HG02981 (cell line): ENCODE measurements around the gene INTS11.

ENCODE experiments used
- ATAC-seq: cut with Tn5 transposase; IDR thresholded peaks from one replicate; pipeline ENCODE4 v1.9.1; 2021; ENCODE audit warnings: mild to moderate bottlenecking, moderate library complexity; ENCODE audit not compliant: unreplicated experiment

The INTS11 gene

DNA sequence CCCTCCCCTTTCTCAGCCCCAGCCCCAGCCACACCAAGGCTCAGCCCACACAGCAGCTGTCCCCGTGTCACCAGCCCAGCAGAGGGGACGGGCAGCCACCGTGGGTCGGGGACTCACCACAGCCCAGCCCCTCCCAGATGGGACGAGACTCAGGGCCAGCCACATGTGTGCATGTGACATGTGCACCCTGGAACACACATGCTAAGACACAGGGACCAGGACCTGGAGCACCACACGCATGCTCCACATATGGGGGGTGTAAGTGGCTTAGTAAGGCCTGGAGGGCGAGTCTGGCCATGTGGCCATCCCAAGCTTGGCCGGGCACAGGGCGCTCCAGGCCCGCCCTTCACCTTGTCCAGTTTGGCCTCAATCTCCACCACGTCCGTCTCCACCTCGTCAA lies 20.7 kb downstream of the INTS11 start:
- no peak for ATAC-seq

DNA sequence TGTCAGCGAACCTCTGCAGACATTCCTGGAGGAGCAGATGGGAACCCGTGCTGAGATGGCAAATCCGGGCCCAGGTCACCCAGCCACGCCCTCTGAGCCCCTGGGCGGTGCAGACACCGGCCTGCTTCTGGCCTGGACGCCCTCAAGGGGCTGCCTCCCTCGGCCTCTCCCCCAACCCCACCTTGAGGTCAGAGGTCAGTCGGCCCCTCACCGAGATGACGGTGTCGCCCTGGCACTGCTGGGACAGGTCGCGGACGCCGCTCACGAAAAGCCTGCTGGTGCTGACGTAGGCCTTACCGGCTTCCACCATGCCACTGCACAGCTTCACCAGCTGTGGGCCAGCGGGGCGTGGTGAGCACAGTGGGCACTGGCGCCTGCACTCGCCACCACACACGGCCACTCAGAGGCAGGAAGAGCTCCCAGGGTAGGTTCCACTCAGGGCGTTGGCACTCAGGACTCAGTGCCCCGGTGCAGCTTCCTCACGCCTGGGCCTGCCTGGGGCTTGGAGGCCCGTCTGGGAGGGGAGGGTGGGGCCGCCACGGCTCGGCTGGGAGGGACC lies 21.4 kb downstream of the INTS11 start:
- ATAC-seq, result no peak

DNA sequence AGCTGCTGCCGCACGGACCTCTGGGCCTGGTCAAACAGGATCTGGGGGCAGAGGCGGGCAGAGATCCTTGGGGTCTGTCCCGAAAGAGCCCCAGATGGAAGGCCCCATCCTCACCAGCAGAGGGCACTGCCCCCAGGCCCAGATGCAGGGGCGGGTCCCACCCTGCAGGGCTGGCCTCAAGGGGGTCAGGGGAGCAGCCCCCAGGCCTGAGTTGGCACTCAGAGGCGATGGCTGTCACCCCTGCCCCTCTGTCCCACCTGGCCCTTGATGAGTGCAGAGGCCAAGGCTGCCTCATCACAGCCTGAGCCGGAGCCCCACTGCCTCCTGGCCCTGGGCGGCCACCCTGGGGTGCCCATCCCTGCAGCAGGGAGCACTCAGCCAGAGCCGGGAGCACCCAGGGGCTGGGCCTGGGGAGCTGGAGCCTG lies 22.4 kb downstream of the INTS11 start:
- ATAC-seq, result no peak

GRCh38 chr1:1300352-1300739 lies 24.1 kb downstream of the INTS11 start:
- no peak for ATAC-seq

DNA sequence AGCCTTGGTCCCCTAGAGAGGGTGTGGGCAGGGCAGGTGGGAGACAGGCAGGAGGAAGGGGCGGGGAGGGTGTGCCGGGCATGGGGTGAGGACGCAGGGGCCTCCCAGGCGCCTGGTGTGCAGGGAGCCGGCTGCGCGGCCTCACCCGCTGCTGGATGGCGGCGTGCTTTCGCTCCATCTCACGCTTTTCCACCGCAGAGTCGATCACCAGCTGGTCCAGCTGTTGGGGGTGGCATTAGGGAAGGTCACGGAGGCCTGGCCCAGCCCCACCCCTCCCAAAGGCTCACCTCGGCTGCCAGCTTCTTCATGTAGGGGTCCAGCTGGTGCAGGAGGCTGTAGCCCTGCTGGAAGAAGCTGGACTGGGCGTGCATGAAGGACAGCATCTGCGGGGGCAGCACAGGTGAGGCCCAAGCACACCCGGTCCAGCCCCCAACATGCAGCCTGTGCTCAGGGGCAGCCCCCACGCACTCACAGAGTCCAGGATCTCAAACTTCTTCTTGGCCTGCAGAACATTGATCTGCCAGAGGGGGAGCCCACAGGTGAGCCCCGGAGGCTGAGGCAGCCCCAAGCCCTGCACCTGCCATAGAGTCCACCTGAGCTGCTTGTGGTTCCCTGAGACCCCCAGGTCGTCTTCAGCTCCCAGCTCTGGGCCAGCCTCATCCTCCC lies 24.6 kb downstream of the INTS11 start:
- no peak for ATAC-seq

GRCh38 chr1:1298861-1299685 lies 25.4 kb downstream of the INTS11 start:
- ATAC-seq, result no peak

- ATAC-seq, result no peak
Observed at GRCh38 chr1:1297802-1298424, 26.5 kb downstream of the INTS11 start.

DNA sequence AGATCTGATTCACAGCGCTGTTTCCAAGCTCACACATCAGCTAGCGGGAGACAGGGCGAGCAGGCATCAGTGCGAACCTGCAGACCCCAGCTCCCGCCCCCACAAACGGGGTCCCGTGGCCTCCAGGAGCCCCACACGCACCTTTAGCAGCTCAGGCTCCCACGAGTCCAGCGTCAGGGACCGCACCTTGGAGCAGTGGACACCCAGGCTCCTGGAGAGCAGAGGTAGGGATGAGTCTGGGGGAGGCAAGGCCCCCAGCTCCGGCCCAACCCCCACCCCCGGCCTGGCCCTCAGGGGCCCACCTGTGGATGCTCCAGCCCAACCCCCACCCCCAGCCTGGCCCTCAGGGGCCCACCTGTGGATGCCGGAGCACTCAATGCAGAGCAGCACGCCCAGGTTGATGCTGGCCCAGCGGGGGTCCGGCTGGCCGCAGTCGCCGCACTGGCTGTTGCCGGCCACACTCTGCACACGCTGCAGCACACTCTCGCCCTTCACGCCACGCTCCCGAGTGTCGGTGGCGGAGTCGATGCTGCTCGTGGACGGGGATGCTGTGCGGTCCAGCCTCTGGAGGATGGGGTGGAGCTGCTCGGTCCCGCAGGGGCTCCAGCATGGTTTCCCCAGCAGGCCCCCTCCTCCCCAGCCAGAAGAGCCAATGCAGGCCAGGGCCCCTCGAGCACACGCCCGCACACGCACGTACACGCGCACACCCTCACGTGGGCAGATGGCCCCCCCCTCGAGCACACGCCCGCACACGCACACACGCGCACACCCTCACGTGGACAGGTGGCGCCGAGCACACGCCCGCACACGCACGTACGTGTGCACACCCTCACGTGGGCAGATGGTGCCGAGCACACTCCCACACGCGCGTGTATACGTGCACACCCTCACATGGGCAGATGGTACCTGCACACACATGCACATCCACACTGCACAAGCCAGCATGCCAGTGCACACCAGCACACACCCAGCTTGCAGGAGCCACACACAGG lies 28.1 kb downstream of the INTS11 start:
- ATAC-seq, result no peak

GRCh38 chr1:1295154-1295923 lies 29.1 kb downstream of the INTS11 start:
- ATAC-seq, result no peak

GRCh38 chr1:1294250-1294890 lies 30.1 kb downstream of the INTS11 start:
- ATAC-seq, result no peak

- no peak for ATAC-seq
Observed at GRCh38 chr1:1293263-1294249, 30.9 kb downstream of the INTS11 start.

GRCh38 chr1:1292851-1293250 lies 31.6 kb downstream of the INTS11 start:
- ATAC-seq, result no peak

- ATAC-seq, result no peak
Observed at GRCh38 chr1:1292442-1292779, 32.0 kb downstream of the INTS11 start.

DNA sequence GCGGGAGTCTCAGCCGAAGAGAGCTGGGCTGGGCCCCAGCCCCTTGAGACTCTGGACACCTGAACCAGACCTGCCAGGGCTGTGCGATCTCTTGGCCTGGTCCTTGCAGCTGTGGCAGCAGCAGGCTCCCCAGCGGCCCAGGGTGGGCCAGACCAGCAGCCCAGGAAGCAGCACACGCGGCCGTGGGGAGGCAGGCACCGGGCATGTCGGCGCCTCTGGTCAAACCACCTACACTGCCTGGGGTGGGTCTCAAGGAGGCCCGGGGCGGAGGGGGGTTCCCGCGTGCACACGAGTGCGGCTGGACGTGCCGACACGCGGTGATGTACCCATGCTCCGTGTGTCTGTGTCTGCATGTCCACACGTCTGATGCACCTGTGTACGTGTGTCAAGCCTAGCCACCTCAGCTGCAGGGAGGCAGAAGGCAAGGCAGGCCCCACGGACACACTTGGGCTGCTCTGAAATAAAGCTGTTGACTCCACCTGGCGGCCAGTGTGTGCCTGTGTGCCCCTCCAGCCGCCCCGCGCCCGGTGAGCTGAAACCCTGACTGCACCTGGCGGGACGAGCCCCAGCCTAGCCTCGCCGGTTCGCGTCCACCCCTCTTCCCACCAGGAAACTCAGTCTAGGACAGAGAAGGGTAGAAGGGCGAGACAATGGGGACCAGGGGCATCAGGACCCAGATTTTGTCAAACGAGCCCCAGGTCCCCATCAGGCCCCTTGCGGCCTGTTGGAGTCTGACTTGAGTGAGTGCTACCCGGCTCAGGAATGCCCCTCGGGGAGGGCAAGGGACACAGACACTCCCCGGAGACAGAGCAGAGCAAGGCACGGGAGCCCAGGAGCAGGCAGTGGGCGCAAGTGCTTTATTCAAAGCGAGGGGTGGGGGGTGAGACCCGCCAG lies 32.7 kb downstream of the INTS11 start:
- no peak for ATAC-seq

DNA sequence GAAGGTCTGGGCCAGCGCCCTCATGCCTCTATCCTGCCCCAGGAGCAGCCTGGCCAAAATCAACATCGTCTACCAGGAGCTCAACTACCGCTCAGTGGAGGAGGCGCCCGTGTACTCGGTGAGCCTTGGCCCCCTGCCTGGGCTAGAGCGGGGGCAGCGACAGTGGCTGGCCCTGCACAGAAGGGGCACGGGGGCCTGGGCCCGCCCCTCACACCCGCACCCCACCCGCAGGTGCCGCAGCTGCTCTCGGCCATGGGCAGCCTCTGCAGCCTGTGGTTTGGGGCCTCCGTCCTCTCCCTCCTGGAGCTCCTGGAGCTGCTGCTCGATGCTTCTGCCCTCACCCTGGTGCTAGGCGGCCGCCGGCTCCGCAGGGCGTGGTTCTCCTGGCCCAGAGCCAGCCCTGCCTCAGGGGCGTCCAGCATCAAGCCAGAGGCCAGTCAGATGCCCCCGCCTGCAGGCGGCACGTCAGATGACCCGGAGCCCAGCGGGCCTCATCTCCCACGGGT lies 33.4 kb downstream of the INTS11 start:
- no peak for ATAC-seq

- ATAC-seq, result no peak
Observed at GRCh38 chr1:1290238-1290731, 34.2 kb downstream of the INTS11 start.
